B cell (primary cell): Measurements from ENCODE around the gene REPS2. TPM values are rescaled to one million over a fixed set of nuclear protein-coding genes. Genes with fewer than 3 reads are reported as not detected.

Experiments used
- ATAC-seq: fragments of 200-7000 bp; cut with Tn5 transposase; one replicate; pipeline ENCODE4 v1.10.0; 2021; ENCODE audit warnings: low read depth, mild to moderate bottlenecking, moderate number of reproducible peaks, moderate library complexity
- CTCF ChIA-PET: fragments of 350-600 bp; sonication (Branson Sonifier 250); formaldehyde crosslinking; loops from one replicate; lab custom pipeline; 2021; ENCODE audit warnings: antibody characterized with exemption, inconsistent platforms; lab: Charles Lee
- POLR2A ChIA-PET: fragments of 350-600 bp; sonication (Branson Sonifier 250); formaldehyde crosslinking; loops from one replicate; lab custom pipeline; 2021; ENCODE audit warnings: antibody characterized with exemption; lab: Charles Lee
- DNase-seq: peaks from one replicate; pipeline ENCODE4 v3.0.0; 2013
- H2AFZ ChIP-seq: 2 replicates; pipeline ENCODE4 v1.6.1; 2012; ENCODE audit warnings: mild to moderate bottlenecking, low read depth, low read length; ENCODE audit not compliant: insufficient read depth, poor library complexity, severe bottlenecking
- H3K27ac ChIP-seq, 2 donors: 1 replicate in 1 of 2; 2 replicates in 1 of 2; pipeline ENCODE4 v1.5.1; 2012 to 2013; ENCODE audit warnings: low read length in 2 of 2, mild to moderate bottlenecking in 2 of 2, moderate library complexity in 1 of 2
- H3K27me3 ChIP-seq, 4 experiments: fragments of 200-600 bp in 1 of 4; sonication (generic) in 1 of 4; replicated peaks in 1 of 4; 1 replicate in 2 of 4; 2 replicates in 2 of 4; pipeline versions ENCODE4 v1.6.1 to v1.7.0; 2013 to 2016; ENCODE audit warnings: low read length in 3 of 4, mild to moderate bottlenecking in 2 of 4, mixed read lengths in 1 of 4, moderate library complexity in 1 of 4; ENCODE audit not compliant: insufficient read depth in 4 of 4, control insufficient read depth in 3 of 4; ENCODE audit errors: control extremely low read depth in 1 of 4
- H3K36me3 ChIP-seq, 2 experiments: replicated peaks in 1 of 2; 1 replicate in 1 of 2; 2 replicates in 1 of 2; pipeline versions ENCODE4 v1.6.1 to v1.7.1; 2013; ENCODE audit warnings: low read length in 1 of 2; ENCODE audit not compliant: insufficient read depth in 2 of 2, control insufficient read depth in 1 of 2; ENCODE audit errors: control extremely low read depth in 1 of 2, extremely low read depth in 1 of 2
- H3K4me1 ChIP-seq, 2 donors: fragments of 200-600 bp in 1 of 2; sonication (generic) in 1 of 2; 1 replicate in 1 of 2; 2 replicates in 1 of 2; pipeline versions ENCODE4 v1.5.1 to v1.6.1; 2013 to 2017; ENCODE audit warnings: low read length in 2 of 2; ENCODE audit not compliant: control insufficient read depth in 2 of 2, insufficient read depth in 2 of 2
- H3K4me2 ChIP-seq: replicated peaks from 2 replicates; pipeline ENCODE3; 2012; ENCODE audit warnings: mild to moderate bottlenecking, low read depth, low read length; ENCODE audit not compliant: poor library complexity, severe bottlenecking
- H3K4me3 ChIP-seq, 5 experiments: fragments of 200-600 bp in 1 of 5; sonication (generic) in 1 of 5; 1 replicate in 3 of 5; 2 replicates in 2 of 5; pipeline versions ENCODE4 v1.5.1 to v1.7.0; 2011 to 2016; ENCODE audit warnings: low read length in 4 of 5, mild to moderate bottlenecking in 4 of 5, low read depth in 2 of 5, control low read depth in 1 of 5, moderate library complexity in 1 of 5; ENCODE audit not compliant: insufficient read depth in 1 of 5; ENCODE audit errors: control extremely low read depth in 1 of 5, extremely low read depth in 1 of 5
- H3K79me2 ChIP-seq: fragments of 200-600 bp; sonication (generic); one replicate; pipeline ENCODE4 v1.6.0; 2016; ENCODE audit warnings: low read length; ENCODE audit not compliant: control insufficient read depth, insufficient read depth
- H3K9ac ChIP-seq: fragments of 200-600 bp; sonication (generic); 2 replicates; pipeline ENCODE4 v1.6.1; 2017; ENCODE audit warnings: mild to moderate bottlenecking, low read length, moderate library complexity
- H3K9me3 ChIP-seq, 3 donors: one replicate each; pipeline versions ENCODE4 v1.6.1 to v1.7.1; 2013; ENCODE audit warnings: low read length in 2 of 3; ENCODE audit not compliant: control insufficient read depth in 2 of 3, insufficient read depth in 1 of 3; ENCODE audit errors: control extremely low read depth in 1 of 3
- H4K20me1 ChIP-seq: 2 replicates; pipeline ENCODE4 v1.6.0; 2012; ENCODE audit warnings: mild to moderate bottlenecking, low read length; ENCODE audit not compliant: insufficient read depth, control insufficient read depth, poor library complexity, severe bottlenecking
- H3K27ac Mint-ChIP-seq: one replicate; pipeline ENCODE4 v1.8.0; 2021; ENCODE audit warnings: mixed read lengths
- H3K27me3 Mint-ChIP-seq: one replicate; pipeline ENCODE4 v1.8.0; 2021; ENCODE audit warnings: mixed read lengths
- H3K4me1 Mint-ChIP-seq: one replicate; pipeline ENCODE4 v1.8.0; 2021; ENCODE audit warnings: mixed read lengths
- H3K4me3 Mint-ChIP-seq: one replicate; pipeline ENCODE4 v1.8.0; 2021; ENCODE audit warnings: mixed read lengths
- H3K9me3 Mint-ChIP-seq: one replicate; pipeline ENCODE4 v1.8.0; 2022; ENCODE audit warnings: mixed read lengths; ENCODE audit not compliant: insufficient read depth
- EZH2 ChIP-seq: IDR thresholded peaks from 2 replicates; pipeline ENCODE4 v1.6.1; 2012; ENCODE audit warnings: borderline replicate concordance, low read depth, mild to moderate bottlenecking, moderate library complexity, low read length; ENCODE audit not compliant: insufficient read depth, poor library complexity, severe bottlenecking
- WGBS: methylation state at CpG from one replicate; pipeline ENCODE4 v1.1.5; 2013; ENCODE audit warnings: missing lambda C conversion rate; ENCODE audit not compliant: insufficient coverage; 5-methylcytosine and 5-hydroxymethylcytosine counted together
- intact Hi-C: fragments of 100-400 bp; cut with micrococcal nuclease; formaldehyde crosslinking; loops from one replicate; pipeline ENCODE4 v1.10.0; 2022
- polyA plus RNA-seq: library from polyadenylated mRNA; depleted of rRNA; stranded (reverse); fragments of >200 nt; gene quantifications from 2 replicates; pipeline ENCODE4 v1.2.3, GENCODE V29; 2012
- total RNA-seq, 2 donors: library from RNA; stranded (reverse); fragments of 120-200 nt in 1 of 2; gene quantifications; 1 replicate in 1 of 2; 2 replicates in 1 of 2; pipeline versions ENCODE4 v1.2.3 to v1.2.4, GENCODE V29; 2013 to 2022
- TF ChIP-seq, protein P1 (sequence below): fragments of 200-600 bp; IDR thresholded peaks from one replicate; pipeline ENCODE4 v1.8.0; 2022; ENCODE audit warnings: antibody characterized with exemption, mild to moderate bottlenecking

Gene REPS2
- total and polyA plus RNA-seq, 2 donors (not counting 1 experiment from before 2014, with no cell fraction given): 1.1 to 4.9 TPM

DNA sequence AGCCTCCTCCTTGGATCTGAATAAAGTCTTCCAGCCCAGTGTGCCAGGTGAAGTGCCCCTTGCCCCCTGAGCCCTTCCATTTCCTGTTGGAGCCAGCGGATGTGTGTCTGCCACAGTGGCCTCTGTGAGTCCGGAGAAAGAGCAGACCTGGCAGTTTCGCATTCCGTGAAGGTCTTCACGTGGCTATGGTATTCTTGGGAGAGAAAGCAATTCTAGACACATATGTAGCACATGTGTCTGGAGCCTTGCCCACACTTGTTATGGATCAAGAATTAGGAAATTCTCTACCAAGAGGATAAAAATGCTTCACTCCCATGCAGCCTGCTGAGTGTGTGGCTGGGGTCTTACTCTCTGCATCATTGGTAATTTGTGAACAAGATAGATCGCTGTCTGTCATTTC lies 130.9 kb downstream of the REPS2 start:
- Histone ChIP-seq H3K36me3 (no peaks in the 10 kb centered on the region), H2AFZ (no peak overlapping the region), H3K27me3 (no peaks in the 10 kb centered on the region), H4K20me1 (no peaks in the 10 kb centered on the region), H3K9ac (no peak overlapping the region), H3K79me2 (no peaks in the 10 kb centered on the region), H3K27ac (no peak overlapping the region), H3K4me2 (no peak overlapping the region), H3K9me3 (no peaks in the 10 kb centered on the region), H3K4me1 (no peaks in the 10 kb centered on the region), H3K4me3 (no peak overlapping the region)
- TF ChIP-seq, protein P1, sequence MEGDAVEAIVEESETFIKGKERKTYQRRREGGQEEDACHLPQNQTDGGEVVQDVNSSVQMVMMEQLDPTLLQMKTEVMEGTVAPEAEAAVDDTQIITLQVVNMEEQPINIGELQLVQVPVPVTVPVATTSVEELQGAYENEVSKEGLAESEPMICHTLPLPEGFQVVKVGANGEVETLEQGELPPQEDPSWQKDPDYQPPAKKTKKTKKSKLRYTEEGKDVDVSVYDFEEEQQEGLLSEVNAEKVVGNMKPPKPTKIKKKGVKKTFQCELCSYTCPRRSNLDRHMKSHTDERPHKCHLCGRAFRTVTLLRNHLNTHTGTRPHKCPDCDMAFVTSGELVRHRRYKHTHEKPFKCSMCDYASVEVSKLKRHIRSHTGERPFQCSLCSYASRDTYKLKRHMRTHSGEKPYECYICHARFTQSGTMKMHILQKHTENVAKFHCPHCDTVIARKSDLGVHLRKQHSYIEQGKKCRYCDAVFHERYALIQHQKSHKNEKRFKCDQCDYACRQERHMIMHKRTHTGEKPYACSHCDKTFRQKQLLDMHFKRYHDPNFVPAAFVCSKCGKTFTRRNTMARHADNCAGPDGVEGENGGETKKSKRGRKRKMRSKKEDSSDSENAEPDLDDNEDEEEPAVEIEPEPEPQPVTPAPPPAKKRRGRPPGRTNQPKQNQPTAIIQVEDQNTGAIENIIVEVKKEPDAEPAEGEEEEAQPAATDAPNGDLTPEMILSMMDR: no peak
- TF ChIP-seq EZH2: no peak
- intact Hi-C loops: no loop called here
- ChIA-PET CTCF (no interaction called here), POLR2A (no interaction called here)
- DNase-seq (no peak), ATAC-seq (no peak)
- no peak overlapping the region for H3K27ac Mint-ChIP-seq
- WGBS: no CpG with 5 or more reads among the region's 6 CpGs
- no peaks in the 10 kb centered on the region for H3K9me3 Mint-ChIP-seq
- H3K4me3 Mint-ChIP-seq: no peak overlapping the region
- H3K27me3 Mint-ChIP-seq: no peaks in the 10 kb centered on the region
- no peaks in the 10 kb centered on the region for H3K4me1 Mint-ChIP-seq

DNA sequence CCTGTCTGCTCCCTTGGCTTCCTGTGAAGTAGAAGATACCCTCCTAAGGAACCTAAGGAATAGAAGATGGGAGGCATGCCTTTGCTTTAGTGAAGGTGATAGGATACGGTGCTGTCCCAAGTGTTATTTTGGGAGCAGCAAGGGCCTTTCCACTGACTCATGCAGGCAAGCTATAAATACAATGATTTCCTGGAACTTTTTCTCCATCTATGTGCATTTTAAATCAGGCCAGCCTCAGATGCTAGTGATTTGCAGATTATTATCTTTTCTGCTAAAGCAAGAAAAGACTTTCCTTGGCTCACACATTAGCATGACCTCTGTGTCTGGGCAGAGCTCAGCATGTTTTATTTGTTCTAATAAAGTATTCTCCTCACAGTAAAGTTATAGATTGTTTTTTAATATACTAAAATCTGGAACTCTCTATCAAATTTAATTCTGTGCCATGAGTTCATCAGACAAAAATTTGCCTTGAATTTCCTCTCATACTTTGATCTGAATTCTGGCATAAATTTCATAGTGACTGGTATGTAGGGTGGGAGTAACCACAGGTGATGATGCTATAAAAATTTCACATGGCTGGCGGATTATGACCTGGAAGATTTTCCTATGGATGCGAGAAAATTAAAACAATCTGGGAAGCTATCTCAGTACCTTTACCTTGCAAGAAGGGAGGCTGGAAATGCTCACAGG lies 131.7 kb downstream of the REPS2 start:
- Mint-ChIP-seq H3K27me3 (no peaks in the 10 kb centered on the region), H3K9me3 (no peaks in the 10 kb centered on the region), H3K4me3 (no peak overlapping the region), H3K27ac (no peak overlapping the region), H3K4me1 (no peaks in the 10 kb centered on the region)
- 100% methylated on average over 1 of the region's 3 CpGs for WGBS
- ATAC-seq (no peak), DNase-seq (no peak)
- no peaks in the 10 kb centered on the region for H4K20me1 ChIP-seq
- H3K27me3 ChIP-seq: no peaks in the 10 kb centered on the region
- intact Hi-C loops: no loop called here
- H3K4me2 ChIP-seq: no peak overlapping the region
- H3K9ac ChIP-seq: no peak overlapping the region
- H3K4me3 ChIP-seq: no peak overlapping the region
- ChIA-PET POLR2A (no interaction called here), CTCF (no interaction called here)
- no peak overlapping the region for H2AFZ ChIP-seq
- no peaks in the 10 kb centered on the region for H3K4me1 ChIP-seq
- H3K27ac ChIP-seq: no peak overlapping the region
- H3K36me3 ChIP-seq: no peaks in the 10 kb centered on the region
- TF ChIP-seq EZH2: no peak
- TF ChIP-seq, protein P1: no peak
- H3K9me3 ChIP-seq: no peaks in the 10 kb centered on the region
- no peaks in the 10 kb centered on the region for H3K79me2 ChIP-seq
